ENCODE data around the gene GAB2. TPM values are rescaled to one million over a fixed set of nuclear protein-coding genes. Genes with fewer than 3 reads are reported as not detected.
"Not testable (repeated sequence)": the region's sequence is repeated elsewhere in the genome, so short reads cannot be mapped to it uniquely, and the experiment has no call there.

The GAB2 gene
- total RNA-seq, 4 donors from 2014 or later: 39.6 to 57.3 (median 46.6) TPM

DNA sequence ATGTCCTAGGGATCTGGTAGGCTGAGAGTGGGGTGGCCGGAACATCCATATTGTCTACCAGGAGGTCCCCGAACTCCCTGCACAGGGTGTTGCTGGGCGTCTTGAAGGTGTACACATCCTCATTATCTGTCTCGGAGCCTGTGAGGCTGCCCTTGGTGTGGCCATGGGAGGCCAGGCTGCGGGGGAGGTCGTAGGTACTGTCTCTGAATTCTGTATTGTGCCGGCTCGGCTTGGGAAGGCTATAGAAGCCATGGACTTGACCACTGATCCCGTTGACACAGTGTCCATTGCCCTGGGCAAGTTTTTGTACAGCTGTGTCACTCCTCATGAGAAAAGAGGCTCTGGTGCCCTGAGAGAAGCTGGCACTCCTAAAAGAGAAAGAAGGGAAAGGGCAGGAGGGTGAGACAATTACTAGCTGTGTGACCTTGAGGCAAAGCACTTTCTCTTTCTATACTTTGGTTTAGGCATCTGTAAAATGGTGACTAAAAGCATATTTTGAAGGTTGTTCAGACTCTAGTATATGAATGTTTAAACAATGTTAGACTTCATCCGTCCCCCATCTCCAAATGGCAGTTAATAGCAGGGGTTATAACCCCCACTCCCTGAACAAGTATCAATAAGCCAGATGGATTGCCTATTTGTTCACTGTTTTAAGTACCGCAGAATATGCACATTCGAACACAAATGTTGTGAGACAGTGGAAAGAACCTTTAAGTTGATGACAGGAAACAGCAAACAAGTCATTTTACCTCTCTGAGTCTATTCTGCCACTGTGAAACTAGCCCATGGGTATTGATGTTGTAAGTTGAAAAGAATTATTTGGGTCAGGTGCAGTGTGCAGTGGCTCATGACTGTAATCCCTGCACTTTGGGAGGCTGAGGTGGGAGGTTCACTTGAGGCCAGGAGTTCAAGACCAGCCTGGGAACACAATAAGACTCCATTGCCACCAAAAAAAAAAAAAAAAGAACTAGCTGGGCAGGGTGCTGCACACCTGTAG lies 190.6 kb downstream of the GAB2 start:
- WGBS, 2 donors: 77 to 84% methylated on average over 11 to 12 of the region's 12 CpGs
- Histone ChIP-seq H3K9me3 (no peaks in the 10 kb centered on the region), H3K36me3 (peaks cover 0 to 44% (median 8%) of the 10 kb centered on the region in 3 donors), H3K27me3 (no peaks in the 10 kb centered on the region), H3K27ac (no peak overlapping the region), H3K4me1 (peaks cover 0 to 14% (median 4%) of the 10 kb centered on the region in 4 donors), H3K4me3 (no peak overlapping the region)
- TF ChIP-seq, protein P1, sequence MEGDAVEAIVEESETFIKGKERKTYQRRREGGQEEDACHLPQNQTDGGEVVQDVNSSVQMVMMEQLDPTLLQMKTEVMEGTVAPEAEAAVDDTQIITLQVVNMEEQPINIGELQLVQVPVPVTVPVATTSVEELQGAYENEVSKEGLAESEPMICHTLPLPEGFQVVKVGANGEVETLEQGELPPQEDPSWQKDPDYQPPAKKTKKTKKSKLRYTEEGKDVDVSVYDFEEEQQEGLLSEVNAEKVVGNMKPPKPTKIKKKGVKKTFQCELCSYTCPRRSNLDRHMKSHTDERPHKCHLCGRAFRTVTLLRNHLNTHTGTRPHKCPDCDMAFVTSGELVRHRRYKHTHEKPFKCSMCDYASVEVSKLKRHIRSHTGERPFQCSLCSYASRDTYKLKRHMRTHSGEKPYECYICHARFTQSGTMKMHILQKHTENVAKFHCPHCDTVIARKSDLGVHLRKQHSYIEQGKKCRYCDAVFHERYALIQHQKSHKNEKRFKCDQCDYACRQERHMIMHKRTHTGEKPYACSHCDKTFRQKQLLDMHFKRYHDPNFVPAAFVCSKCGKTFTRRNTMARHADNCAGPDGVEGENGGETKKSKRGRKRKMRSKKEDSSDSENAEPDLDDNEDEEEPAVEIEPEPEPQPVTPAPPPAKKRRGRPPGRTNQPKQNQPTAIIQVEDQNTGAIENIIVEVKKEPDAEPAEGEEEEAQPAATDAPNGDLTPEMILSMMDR (IDR thresholded peaks at IDR 0.05): no peak
- TF ChIP-seq POLR2A (IDR thresholded peaks at IDR 0.05) (no peak), EP300 (IDR thresholded peaks at IDR 0.05) (no peak)
- no peak for DNase-seq (ENCODE audit: low spot score in 2 of 2)

DNA sequence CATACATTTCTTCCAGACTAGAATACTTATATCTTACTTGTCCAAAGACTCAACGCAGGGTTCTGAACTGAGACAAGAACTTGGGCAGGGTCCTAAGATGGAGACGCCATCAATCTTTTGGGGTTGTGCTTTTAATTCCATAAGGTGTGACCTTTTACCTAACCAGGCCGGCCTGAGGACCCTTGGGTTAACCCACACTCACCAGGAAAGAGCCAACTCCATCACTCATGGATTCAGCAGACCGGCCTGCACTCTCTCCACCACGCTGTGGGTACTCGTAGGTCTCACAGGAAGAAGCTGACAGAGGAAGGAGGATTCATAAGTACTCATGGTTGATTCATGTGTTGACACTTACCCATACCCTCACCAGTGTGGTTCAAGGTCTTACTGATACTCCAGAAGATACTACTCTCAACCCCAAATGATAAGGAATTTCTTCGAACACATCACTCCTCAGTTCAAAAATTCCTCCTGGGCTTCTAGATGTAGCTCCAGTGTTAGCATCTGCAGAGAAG lies 192.7 kb downstream of the GAB2 start:
- TF ChIP-seq, protein P1 (IDR thresholded peaks at IDR 0.05): no peak
- TF ChIP-seq EP300 (IDR thresholded peaks at IDR 0.05) (no peak), POLR2A (IDR thresholded peaks at IDR 0.05) (no peak)
- Histone ChIP-seq H3K27me3 (no peaks in the 10 kb centered on the region), H3K27ac (no peak overlapping the region), H3K36me3 (peaks cover 0 to 64% (median 8%) of the 10 kb centered on the region in 3 donors), H3K4me3 (no peak overlapping the region), H3K4me1 (peaks cover 0 to 9% (median under 1%) of the 10 kb centered on the region in 4 donors), H3K9me3 (no peaks in the 10 kb centered on the region)
- 90 to 98% methylated on average over 7 of the region's 7 CpGs for WGBS, 2 donors
- DNase-seq (ENCODE audit: low spot score in 2 of 2): no peak

DNA sequence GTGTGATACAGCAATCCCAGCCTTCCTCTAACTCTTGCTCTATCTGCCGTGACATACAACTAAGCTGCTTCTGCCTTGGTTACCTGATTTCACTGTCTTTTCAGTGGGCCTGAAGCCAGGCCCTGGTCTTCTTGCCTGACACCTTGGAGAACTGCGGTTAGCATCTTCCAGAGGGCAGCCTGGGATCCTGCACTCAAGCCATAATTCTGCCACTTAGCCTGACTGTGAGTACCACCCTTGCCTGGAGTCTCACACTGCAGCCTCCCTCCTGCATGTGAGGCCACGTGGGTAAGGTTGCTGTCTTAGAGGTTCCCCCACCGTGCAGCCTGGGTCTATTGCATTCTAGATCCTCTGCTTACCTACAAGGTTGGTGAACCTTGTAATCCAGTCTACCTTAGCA lies 193.1 kb downstream of the GAB2 start:
- H3K4me3 ChIP-seq: no peak overlapping the region
- H3K9me3 ChIP-seq: no peaks in the 10 kb centered on the region
- no peak for DNase-seq (ENCODE audit: low spot score in 2 of 2)
- no peak overlapping the region for H3K27ac ChIP-seq
- 86 to 93% methylated on average over 3 to 4 of the region's 4 CpGs for WGBS, 2 donors
- H3K27me3 ChIP-seq: no peaks in the 10 kb centered on the region
- peaks cover 0 to 7% (median 0%) of the 10 kb centered on the region in 4 donors for H3K4me1 ChIP-seq
- H3K36me3 ChIP-seq: peaks cover 0 to 68% (median 10%) of the 10 kb centered on the region in 3 donors
- TF ChIP-seq POLR2A (IDR thresholded peaks at IDR 0.05) (no peak), EP300 (IDR thresholded peaks at IDR 0.05) (no peak)
- TF ChIP-seq, protein P1 (IDR thresholded peaks at IDR 0.05): no peak

DNA sequence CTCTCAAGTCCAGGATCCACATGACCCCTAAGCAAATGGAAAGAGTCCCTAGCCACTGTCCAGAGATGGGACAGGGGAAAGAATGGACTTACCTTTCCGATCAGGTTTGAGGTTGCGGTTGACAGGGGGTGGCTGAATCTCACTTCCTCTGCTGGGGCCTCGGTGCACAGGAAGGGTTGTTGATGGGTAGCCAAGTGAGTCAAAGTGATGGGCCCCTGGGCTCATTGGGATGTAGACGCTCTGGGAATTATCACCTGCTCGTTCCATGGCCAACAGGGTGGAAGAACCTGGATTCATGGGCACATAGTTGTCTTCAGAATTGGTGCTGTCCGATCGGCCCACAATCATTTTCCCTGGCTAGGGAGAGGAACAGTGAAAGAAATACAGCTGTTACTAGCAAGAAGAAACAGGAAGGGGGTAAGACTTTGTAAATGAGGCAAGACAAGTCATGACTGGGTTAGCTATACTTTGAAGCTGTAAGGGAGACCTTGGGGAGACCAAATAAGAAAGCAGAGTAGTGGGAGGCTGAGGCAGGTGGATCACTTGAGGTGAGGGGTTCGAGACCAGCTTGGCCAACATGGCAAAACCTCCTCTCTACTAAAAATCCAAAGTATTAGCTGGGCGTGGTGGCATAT lies 194.2 kb downstream of the GAB2 start:
- Histone ChIP-seq H3K27me3 (no peaks in the 10 kb centered on the region), H3K27ac (no peak overlapping the region), H3K4me1 (no peaks in the 10 kb centered on the region), H3K4me3 (no peak overlapping the region), H3K9me3 (no peaks in the 10 kb centered on the region), H3K36me3 (peaks cover 0 to 79% (median 14%) of the 10 kb centered on the region in 3 donors)
- no peak for DNase-seq (ENCODE audit: low spot score in 2 of 2)
- TF ChIP-seq POLR2A (IDR thresholded peaks at IDR 0.05): no peak
- 87 to 93% methylated on average over 9 of the region's 9 CpGs for WGBS, 2 donors

DNA sequence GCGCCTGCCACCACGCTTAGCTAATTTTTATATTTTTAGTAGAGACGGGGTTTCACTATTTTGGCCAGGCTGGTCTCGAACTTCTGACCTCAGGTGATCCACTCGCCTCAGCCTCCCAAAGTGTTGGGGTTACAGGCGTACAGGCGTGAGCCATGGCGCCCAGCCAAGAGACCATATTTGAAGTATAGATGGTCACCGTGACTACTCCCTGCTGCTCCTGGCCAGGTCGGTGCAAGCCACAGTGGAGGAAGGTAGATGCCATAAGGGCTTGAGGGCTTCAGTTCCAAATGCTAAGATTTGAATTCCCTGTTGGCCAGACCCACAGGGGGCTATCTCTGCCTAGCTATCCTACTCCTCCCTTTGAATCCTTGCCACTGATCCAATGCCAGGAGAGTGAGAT lies 194.9 kb downstream of the GAB2 start:
- H3K36me3 ChIP-seq: peaks cover 0 to 86% (median 14%) of the 10 kb centered on the region in 3 donors
- H3K4me3 ChIP-seq; DNase-seq (ENCODE audit: low spot score in 2 of 2); H3K27ac ChIP-seq; H3K9me3 ChIP-seq; H3K4me1 ChIP-seq; H3K27me3 ChIP-seq: not testable (repeated sequence)
- 83% methylated on average over 10 of the region's 10 CpGs for WGBS, 2 donors

All from tibial nerve (tissue), 4 donors.